GM19239 (cell line): Measurements from ENCODE around the gene TPST1.

Experiments used
- DNase-seq: peaks from one replicate; pipeline ENCODE4 v3.0.0; 2011; ENCODE audit warnings: low spot score; ENCODE audit not compliant: insufficient read length
- FAIRE-seq: peaks from 2 replicates; lab custom pipeline; 2011; peaks lifted over from hg19 to GRCh38; lab: Jason Lieb, UNC

TPST1 gene

DNA sequence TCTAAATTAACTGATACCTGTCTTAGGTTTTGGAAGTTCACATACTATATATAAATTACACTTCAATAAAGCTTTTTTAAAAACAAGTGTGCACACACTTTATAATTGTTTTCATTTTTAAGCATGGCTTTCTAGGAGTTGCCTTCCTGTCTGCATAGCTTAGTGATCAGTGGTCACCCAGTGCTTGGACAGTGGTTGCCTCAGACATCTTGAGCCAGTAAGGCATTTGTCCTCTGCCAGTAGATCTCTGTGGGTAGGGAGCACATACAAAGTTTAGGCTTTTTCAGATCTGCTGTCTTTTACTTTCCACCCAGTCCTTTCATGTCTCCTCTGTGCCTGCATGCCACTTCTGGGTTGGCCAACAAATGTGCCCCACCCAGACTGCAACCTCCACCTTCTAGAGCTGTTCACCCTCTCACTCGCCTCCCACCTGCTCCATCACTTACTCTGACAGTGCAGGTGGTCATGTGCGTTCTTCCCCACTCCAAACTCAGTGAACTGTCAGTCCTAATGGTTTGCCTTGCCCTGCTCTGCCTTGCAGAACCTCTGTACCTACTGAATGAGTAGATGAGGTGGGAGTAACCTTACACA, 31.7 kb downstream of the TPST1 start:
- FAIRE-seq (peak; percentile 44), DNase-seq (no peak)

- DNase-seq (no peak), FAIRE-seq (no peak)
Measured at GRCh38 chr7:66237906-66238772, 33.0 kb downstream of the TPST1 start.

DNA sequence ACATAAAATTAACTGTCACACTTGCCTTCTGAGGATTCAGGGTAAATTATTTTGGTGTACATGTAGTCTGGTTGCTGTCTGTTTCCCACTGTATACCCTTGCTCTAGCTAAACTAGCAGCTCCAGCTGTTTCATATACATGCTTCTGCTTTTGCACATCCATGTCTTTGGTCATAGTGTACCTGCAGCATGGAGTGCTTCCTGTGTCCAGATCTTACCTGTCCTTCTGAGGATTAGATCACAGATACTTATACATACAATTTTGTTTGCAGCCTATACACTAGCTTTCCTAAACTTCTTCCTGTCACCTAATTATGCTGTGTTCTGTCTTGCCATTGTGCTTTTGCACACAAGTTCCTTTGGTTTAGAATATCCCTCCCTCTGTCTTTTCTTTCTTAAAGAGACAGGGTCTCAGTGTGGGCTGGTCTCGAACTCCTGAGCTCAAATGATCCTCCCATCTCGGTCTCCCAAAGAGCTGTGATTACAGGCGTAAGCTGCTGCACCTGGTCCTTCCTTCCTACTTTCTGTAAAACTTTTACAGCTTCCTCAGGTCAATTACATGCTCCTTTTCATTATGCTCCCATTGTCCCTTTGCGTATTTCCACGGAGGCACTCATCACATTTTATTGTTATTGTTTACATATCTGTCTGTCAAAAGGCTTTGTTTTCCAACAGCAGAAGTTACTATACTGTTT, 33.8 kb downstream of the TPST1 start:
- FAIRE-seq (peak; percentile 86), DNase-seq (peak; percentile 14)

DNA sequence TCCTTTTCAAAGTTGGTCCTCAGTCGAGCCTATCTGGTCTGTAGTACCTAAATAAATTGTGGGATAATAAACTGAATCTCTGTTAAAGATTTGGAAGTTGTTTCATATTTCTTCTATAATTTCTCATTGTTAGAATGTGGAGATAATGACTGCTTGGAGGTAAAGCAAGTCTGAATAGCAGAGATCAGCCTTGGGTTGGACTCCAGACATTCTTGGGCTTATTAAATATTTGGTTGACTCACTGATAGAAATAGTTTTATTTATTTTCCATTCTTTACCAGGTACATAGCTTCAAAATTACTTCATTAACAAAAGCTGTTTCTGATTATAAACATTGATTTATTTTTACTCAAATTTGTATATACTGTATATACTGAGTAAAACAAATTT, 34.3 kb downstream of the TPST1 start:
- FAIRE-seq: no peak
- DNase-seq: no peak

- FAIRE-seq: no peak
- peak; percentile 12 for DNase-seq
Measured at GRCh38 chr7:66245008-66245407, 39.9 kb downstream of the TPST1 start.

- DNase-seq (no peak), FAIRE-seq (no peak)
Measured at GRCh38 chr7:66246554-66247171, 41.5 kb downstream of the TPST1 start.

GRCh38 chr7:66247380-66248078, 42.4 kb downstream of the TPST1 start:
- FAIRE-seq (no peak), DNase-seq (no peak)

GRCh38 chr7:66250711-66251110, 45.6 kb downstream of the TPST1 start:
- FAIRE-seq (no peak), DNase-seq (no peak)

DNA sequence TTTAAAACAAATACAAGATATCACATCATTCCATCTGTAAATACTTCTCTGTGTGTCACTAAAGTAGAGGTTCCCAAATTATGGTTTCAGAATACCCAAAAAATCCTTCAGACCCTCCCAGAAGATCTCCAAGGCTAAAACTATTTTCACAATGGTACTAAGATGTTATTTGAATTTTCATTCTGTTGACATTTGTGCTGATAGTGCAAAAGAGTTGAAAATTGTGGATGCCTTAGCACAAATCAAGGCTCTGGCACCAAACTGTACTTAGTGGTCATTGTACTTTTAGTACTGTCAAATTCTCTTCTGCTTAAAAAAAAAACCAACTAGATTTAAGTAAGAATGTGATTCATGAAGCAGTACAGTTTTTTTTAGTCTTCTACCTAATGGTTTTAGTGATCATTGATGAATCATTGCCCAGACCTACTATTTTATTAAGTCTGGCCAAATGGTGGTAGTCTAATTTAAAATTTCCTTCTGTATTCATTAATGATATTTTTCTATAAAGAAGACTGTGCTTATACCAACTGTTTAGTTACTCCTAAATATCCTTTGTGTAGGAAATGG, 50.5 kb downstream of the TPST1 start:
- DNase-seq (no peak), FAIRE-seq (no peak)

DNA sequence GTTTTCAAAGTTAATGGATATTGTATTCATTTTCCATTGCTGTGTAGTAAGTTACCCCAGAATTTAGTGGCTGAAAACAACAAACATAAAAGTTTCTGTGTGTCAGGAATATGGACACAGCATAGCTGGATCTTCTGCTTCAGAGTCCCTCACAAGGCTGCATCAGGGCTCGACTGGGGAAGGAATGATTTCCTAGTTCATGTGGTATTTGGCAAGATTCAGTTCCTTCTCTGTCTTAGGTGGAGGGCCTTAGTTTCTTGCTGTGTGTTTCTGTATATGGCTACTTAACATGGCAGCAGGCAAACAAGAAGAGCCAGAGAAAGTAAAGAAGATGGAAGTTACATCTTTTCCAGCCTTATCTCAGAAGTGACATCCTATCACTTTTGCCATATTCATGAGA, 51.1 kb downstream of the TPST1 start:
- DNase-seq: no peak
- FAIRE-seq: peak; percentile 23

GRCh38 chr7:66257481-66257880, 52.3 kb downstream of the TPST1 start:
- DNase-seq (no peak), FAIRE-seq (no peak)

DNA sequence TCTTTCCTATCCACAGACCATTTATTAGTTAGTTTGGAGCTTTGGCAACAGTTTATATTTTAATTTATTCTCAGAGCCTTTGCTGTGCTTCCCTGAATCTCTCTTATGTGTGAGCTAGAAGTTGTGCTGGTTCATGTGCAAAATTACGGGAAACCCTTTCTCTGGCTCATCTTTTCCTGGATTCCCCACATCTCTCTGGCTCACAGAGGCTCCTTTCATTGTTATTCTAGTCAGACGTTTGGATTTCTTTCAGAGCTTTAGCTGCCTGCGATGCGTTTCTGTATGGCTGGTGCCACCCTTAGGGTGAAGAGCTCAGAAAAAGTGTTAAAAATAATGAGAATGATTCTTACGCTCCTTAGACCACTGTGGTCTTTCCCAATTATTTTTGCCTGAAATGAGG, 53.3 kb downstream of the TPST1 start:
- FAIRE-seq (peak; percentile 8), DNase-seq (no peak)

DNA sequence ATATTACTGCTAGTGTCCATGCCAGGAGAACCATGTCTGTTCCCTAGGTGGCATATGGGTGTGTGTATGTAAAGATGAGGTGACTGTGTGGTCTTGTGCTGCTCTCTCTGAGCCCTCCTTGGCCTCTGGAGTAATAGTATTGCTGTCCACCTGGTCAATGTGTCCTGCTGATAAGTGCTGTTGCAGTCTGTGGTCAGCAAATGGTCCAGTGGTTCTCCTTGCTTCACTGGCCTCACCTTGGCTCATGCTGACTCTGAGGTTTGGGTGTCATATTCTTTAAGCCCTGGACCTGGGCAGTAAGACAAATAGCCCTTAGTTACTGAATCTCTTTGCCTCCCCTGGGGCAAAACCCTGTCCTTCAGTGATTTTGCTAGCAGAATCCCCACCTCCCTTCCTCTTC, 56.8 kb downstream of the TPST1 start:
- DNase-seq: no peak
- no peak for FAIRE-seq

DNA sequence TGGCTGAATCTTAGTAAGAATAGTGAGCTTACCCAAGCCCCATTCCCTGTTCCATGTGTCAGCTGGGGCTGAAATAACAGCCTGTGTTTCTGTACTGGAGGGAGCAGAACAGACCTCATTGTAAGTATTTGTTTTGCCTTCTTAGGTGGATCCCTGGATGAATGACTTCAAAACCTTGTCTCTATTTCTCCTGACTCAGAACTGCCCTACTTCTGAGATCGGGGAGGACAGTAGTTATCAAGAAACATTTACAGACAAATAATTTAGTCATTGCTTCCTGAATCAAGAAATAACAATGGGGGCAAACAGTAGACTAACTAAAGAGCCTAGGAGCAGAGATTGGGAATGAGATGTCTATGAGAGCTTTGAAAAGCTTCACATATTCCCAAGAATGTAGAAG, 58.8 kb downstream of the TPST1 start:
- FAIRE-seq: no peak

GRCh38 chr7:66265566-66265965, 60.4 kb downstream of the TPST1 start:
- DNase-seq (no peak), FAIRE-seq (no peak)

More for the DNA sequence above, 58.8 kb downstream of the TPST1 start:
- no peak for DNase-seq

DNA sequence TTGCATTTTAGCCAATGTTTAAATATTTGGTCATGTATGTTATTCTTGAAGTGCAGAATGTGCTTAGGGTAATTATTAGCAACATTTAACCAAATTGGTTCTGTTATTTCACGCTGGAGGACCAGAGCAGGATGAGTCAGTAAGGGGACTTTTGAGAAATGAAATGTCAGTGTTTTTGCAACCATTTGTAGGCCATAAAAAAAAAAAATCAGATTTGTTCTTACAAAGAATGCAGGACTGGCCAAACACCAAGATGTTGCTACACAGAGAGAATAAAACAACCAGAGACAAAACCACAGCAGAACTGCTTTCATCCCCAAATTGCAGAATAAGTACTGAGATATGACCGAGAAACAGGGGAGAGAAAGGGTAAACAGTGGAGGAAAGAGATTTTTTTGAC, 62.1 kb downstream of the TPST1 start:
- DNase-seq: no peak
- peak; percentile 40 for FAIRE-seq

- FAIRE-seq: no peak
Measured at GRCh38 chr7:66269978-66270377, 64.8 kb downstream of the TPST1 start.

GRCh38 chr7:66272321-66272720, 67.2 kb downstream of the TPST1 start:
- FAIRE-seq: no peak

More at GRCh38 chr7:66269978-66270377, 64.8 kb downstream of the TPST1 start:
- DNase-seq: no peak

DNA sequence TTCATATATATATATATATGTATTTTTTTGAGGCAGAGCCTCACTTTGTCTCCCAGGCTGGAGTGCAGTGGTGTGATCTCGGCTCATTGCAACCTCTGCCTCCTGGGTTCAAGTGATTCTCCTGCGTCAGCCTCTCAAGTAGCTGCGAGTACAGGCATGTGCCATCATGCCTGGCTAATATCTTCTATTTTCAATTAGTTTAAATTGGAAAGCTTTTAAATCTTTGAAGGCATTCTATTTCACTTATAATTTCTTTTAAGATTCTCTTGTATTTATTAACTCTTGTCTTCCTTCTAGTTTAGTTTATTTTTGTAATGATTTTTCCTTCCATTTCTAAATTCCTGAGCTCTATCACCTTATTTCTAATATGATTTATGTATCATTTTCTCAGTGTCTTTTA, 71.2 kb downstream of the TPST1 start:
- DNase-seq (no peak), FAIRE-seq (no peak)

More at GRCh38 chr7:66272321-66272720, 67.2 kb downstream of the TPST1 start:
- DNase-seq: no peak

- FAIRE-seq (no peak), DNase-seq (no peak)
Measured at GRCh38 chr7:66277492-66277891, 72.4 kb downstream of the TPST1 start.
